AG09309 (cell line): ENCODE results near the gene TUBA4A.

ENCODE experiments used
- DNase-seq: peaks from one replicate; pipeline ENCODE4 v3.0.0-alpha.2; 2010; ENCODE audit warnings: low read depth
- H3K4me3 ChIP-seq: 2 replicates; pipeline ENCODE4 v1.5.1; 2011; ENCODE audit warnings: mild to moderate bottlenecking, low read depth, low read length, moderate library complexity; ENCODE audit not compliant: control insufficient read depth
- CTCF ChIP-seq: IDR thresholded peaks from 2 replicates; pipeline ENCODE4 v1.5.1; 2011; ENCODE audit warnings: mild to moderate bottlenecking, low read depth, low read length, inconsistent platforms; ENCODE audit not compliant: insufficient read depth, control insufficient read depth; ENCODE audit errors: missing control alignments

The TUBA4A gene

GRCh38 chr2:219218217-219218731, 35.4 kb downstream of the TUBA4A start:
- no peak for TF ChIP-seq CTCF
- peak overlapping the region; percentile 53 for H3K4me3 ChIP-seq
- DNase-seq: no peak

- no peak for TF ChIP-seq CTCF
- no peak overlapping the region for H3K4me3 ChIP-seq
Observed at GRCh38 chr2:219216535-219216915, 37.2 kb downstream of the TUBA4A start.

GRCh38 chr2:219215871-219216534, 37.7 kb downstream of the TUBA4A start:
- H3K4me3 ChIP-seq: no peak overlapping the region
- no peak for TF ChIP-seq CTCF
- DNase-seq: no peak

More at GRCh38 chr2:219216535-219216915, 37.2 kb downstream of the TUBA4A start:
- DNase-seq: no peak

GRCh38 chr2:219214786-219215185, 38.9 kb downstream of the TUBA4A start:
- no peak for TF ChIP-seq CTCF
- H3K4me3 ChIP-seq: no peak overlapping the region
- DNase-seq: no peak

GRCh38 chr2:219214141-219214540, 39.6 kb downstream of the TUBA4A start:
- DNase-seq: no peak
- H3K4me3 ChIP-seq: no peak overlapping the region
- TF ChIP-seq CTCF: no peak

- no peak for DNase-seq
- H3K4me3 ChIP-seq: no peak overlapping the region
- no peak for TF ChIP-seq CTCF
Observed at GRCh38 chr2:219213486-219214071, 40.1 kb downstream of the TUBA4A start.
